ENCODE data around the gene ZNF26. TPM values are rescaled to one million over a fixed set of nuclear protein-coding genes. Genes with fewer than 3 reads are reported as not detected.

ZNF26 gene
- total RNA-seq, 2 experiments from 2014 or later, result 29.1 to 31.9 TPM

DNA sequence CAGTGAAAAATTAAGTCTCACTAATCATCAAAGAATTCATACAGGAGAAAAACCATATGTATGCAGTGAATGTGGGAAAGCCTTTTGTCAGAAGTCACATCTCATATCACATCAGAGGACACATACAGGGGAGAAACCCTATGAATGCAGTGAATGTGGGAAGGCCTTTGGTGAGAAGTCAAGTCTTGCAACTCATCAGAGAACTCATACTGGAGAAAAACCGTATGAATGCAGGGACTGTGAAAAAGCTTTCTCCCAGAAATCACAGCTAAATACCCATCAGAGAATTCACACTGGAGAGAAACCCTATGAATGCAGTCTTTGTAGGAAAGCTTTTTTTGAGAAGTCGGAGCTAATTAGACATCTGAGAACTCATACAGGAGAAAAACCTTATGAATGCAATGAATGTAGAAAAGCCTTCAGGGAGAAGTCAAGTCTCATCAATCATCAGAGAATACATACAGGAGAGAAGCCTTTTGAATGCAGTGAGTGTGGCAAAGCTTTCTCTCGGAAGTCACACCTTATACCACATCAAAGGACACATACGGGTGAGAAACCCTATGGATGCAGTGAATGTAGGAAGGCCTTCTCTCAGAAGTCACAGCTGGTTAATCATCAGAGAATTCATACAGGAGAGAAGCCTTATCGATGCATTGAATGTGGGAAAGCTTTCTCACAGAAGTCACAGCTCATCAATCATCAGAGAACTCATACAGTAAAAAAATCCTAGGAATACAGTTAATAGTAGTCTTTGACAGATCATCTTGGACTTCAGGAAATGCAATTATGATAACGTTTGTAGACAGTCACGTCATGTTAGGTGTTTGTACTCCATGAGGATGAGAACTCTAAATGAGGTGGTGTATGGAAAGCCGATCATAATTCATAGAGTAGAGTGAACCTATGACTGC is 72.3 kb downstream of the ZNF26 start:
- DNase-seq (peak in 1 of 14 experiments; percentile 7), ATAC-seq (ENCODE audit: poor library complexity) (no peak)
- intact Hi-C loops (cut with DNase I, micrococcal nuclease), result loop anchor here in 1 of 2 experiments (1.0 kb wide), 1 partner anchor 17 kb away; no protein-coding TSS in a partner anchor
- H3K27ac Mint-ChIP-seq, result no peak overlapping the region
- H3K36me3 Mint-ChIP-seq (ENCODE audit: low read depth), result peaks cover 92% of the 10 kb centered on the region
- Histone ChIP-seq H3K4me3 (ENCODE audit: low read length) (no peak overlapping the region), H3K27me3 (ENCODE audit: control insufficient read depth in 1 of 2, insufficient read depth in 2 of 2, low read length in 2 of 2) (no peaks in the 10 kb centered on the region), H3K4me1 (ENCODE audit: insufficient read depth, low read length) (no peaks in the 10 kb centered on the region), H3K36me3 (ENCODE audit: insufficient read depth, low read length) (peaks cover 18% of the 10 kb centered on the region), H3K27ac (ENCODE audit: low read depth in 1 of 2, low read length in 2 of 2) (no peak overlapping the region), H3K9me3 (ENCODE audit: control insufficient read depth in 1 of 2, insufficient read depth in 1 of 2, low read length in 2 of 2) (peaks cover 28 to 82% of the 10 kb centered on the region in 2 experiments)
- H3K4me3 Mint-ChIP-seq, result no peak overlapping the region
- H3K27me3 Mint-ChIP-seq, result no peaks in the 10 kb centered on the region
- TF ChIP-seq, protein P1, sequence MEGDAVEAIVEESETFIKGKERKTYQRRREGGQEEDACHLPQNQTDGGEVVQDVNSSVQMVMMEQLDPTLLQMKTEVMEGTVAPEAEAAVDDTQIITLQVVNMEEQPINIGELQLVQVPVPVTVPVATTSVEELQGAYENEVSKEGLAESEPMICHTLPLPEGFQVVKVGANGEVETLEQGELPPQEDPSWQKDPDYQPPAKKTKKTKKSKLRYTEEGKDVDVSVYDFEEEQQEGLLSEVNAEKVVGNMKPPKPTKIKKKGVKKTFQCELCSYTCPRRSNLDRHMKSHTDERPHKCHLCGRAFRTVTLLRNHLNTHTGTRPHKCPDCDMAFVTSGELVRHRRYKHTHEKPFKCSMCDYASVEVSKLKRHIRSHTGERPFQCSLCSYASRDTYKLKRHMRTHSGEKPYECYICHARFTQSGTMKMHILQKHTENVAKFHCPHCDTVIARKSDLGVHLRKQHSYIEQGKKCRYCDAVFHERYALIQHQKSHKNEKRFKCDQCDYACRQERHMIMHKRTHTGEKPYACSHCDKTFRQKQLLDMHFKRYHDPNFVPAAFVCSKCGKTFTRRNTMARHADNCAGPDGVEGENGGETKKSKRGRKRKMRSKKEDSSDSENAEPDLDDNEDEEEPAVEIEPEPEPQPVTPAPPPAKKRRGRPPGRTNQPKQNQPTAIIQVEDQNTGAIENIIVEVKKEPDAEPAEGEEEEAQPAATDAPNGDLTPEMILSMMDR (IDR thresholded peaks at IDR 0.05), result no peak
- ChIA-PET POLR2A (interaction anchor here (0.7 to 1.5 kb wide), 2 partner anchors 22 to 23 kb away, joined by 3 read pairs; no protein-coding TSS in a partner anchor), CTCF (no interaction called here)
- H3K9me3 Mint-ChIP-seq, result peaks cover 10% of the 10 kb centered on the region
- H3K4me1 Mint-ChIP-seq (ENCODE audit: low read depth), result no peaks in the 10 kb centered on the region

DNA sequence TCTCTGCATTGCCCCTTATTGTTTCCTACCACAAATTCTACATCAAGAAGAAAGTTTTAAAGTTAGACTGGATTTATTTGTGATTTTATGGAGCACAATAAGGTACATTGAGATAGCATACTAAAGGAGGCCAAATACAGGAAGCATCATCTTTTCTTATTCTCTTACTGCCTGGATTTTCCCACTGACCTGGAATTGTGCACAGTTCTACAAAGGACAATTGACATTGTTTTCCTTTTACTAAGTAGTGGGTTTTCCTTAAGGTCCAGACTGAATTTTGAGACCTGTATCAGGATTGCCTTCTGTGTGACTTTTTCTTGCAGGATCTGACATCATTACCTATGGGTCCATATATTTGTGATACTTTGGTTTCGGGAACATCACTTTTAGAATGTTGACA is 75.8 kb downstream of the ZNF26 start:
- no peaks in the 10 kb centered on the region for H3K4me1 Mint-ChIP-seq (ENCODE audit: low read depth)
- intact Hi-C loops (cut with DNase I, micrococcal nuclease), result loop anchor here in 1 of 2 experiments (5.0 kb wide), 1 partner anchor 140 kb away; no protein-coding TSS in a partner anchor
- Histone ChIP-seq H3K4me1 (ENCODE audit: insufficient read depth, low read length) (no peaks in the 10 kb centered on the region), H3K36me3 (ENCODE audit: insufficient read depth, low read length) (peaks cover 4% of the 10 kb centered on the region), H3K4me3 (ENCODE audit: low read length) (no peak overlapping the region), H3K27ac (ENCODE audit: low read depth in 1 of 2, low read length in 2 of 2) (no peak overlapping the region), H3K9me3 (ENCODE audit: control insufficient read depth in 1 of 2, insufficient read depth in 1 of 2, low read length in 2 of 2) (peaks cover 48 to 100% of the 10 kb centered on the region in 2 experiments), H3K27me3 (ENCODE audit: control insufficient read depth in 1 of 2, insufficient read depth in 2 of 2, low read length in 2 of 2) (no peaks in the 10 kb centered on the region)
- no peak overlapping the region for H3K4me3 Mint-ChIP-seq
- H3K9me3 Mint-ChIP-seq, result peaks cover 13% of the 10 kb centered on the region
- POLR2A ChIA-PET, result no interaction called here
- no peak overlapping the region for H3K27ac Mint-ChIP-seq
- H3K36me3 Mint-ChIP-seq (ENCODE audit: low read depth), result peaks cover 90% of the 10 kb centered on the region
- ATAC-seq (ENCODE audit: poor library complexity) (no peak), DNase-seq (no peak)
- TF ChIP-seq, protein P1 (IDR thresholded peaks at IDR 0.05), result no peak
- no peaks in the 10 kb centered on the region for H3K27me3 Mint-ChIP-seq
- CTCF ChIA-PET, result no interaction called here

DNA sequence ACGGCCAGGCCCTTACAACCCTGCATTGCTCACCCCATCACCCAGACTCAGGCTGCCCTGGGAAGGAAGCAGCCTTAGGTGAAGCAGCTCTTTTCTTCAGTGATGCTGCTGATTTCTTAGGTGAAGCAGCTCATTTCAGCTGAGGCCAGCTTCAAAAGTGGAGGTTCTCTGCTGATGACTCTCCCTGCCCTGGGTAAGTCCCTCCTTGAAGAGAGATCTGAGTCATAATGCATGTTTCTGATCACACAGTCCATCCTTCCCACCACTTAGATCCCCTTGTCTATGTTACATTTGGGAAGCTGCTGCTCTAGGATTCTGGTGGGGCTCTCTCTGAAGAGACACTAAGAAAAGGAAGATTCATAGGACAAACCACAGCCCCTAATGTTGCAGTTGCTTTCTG is 77.4 kb downstream of the ZNF26 start:
- no peak overlapping the region for H3K27ac Mint-ChIP-seq
- intact Hi-C loops (cut with DNase I, micrococcal nuclease), result loop anchor here in 1 of 2 experiments (5.0 kb wide), 1 partner anchor 141 kb away; no protein-coding TSS in a partner anchor

More for the DNA sequence above, 77.4 kb downstream of the ZNF26 start:
- Mint-ChIP-seq H3K36me3 (ENCODE audit: low read depth) (peaks cover 83% of the 10 kb centered on the region), H3K27me3 (no peaks in the 10 kb centered on the region), H3K9me3 (peaks cover 14% of the 10 kb centered on the region), H3K4me3 (no peak overlapping the region), H3K4me1 (ENCODE audit: low read depth) (no peaks in the 10 kb centered on the region)
- TF ChIP-seq, protein P1 (IDR thresholded peaks at IDR 0.05), result no peak
- ChIA-PET CTCF (no interaction called here), POLR2A (interaction anchor here (0.8 kb wide), 1 partner anchor 67 kb away, joined by 3 read pairs; the partner anchor contains the start of genes ZNF10 and ZNF891)
- Histone ChIP-seq H3K36me3 (ENCODE audit: insufficient read depth, low read length) (no peaks in the 10 kb centered on the region), H3K4me3 (ENCODE audit: low read length) (no peak overlapping the region), H3K9me3 (ENCODE audit: control insufficient read depth in 1 of 2, insufficient read depth in 1 of 2, low read length in 2 of 2) (peaks cover 50 to 99% of the 10 kb centered on the region in 2 experiments), H3K4me1 (ENCODE audit: insufficient read depth, low read length) (no peaks in the 10 kb centered on the region), H3K27me3 (ENCODE audit: control insufficient read depth in 1 of 2, insufficient read depth in 2 of 2, low read length in 2 of 2) (no peaks in the 10 kb centered on the region), H3K27ac (ENCODE audit: low read depth in 1 of 2, low read length in 2 of 2) (no peak overlapping the region)
- ATAC-seq (ENCODE audit: poor library complexity) (no peak), DNase-seq (no peak)

All from CD4-positive, alpha-beta T cell (primary cell).